ENCODE data around the gene HMGCS2.
"Not testable (repeated sequence)": the region's sequence is repeated elsewhere in the genome, so short reads cannot be mapped to it uniquely, and the experiment has no call there.

Gene HMGCS2

DNA sequence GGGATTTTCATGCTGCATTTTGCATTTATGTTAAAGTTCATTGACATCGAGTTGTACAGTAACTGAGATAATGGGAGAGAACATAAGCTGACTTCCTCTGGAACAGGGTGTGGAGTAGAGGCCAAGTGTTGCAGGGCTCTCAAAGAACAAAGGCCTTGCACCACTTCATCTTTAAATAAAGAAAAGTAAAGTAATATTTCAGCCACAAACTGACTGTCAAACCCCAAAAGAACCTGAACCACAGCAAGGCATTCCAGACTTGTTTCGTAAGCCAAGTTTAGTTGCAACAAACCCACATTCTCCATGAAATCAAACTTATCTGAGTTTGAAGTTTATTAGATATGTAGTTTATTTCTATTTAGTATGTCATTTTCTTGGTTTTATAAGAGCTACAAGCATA, 19.1 kb upstream of the HMGCS2 start:
- no peak for DNase-seq (ENCODE audit: low spot score)

- not testable (repeated sequence) for DNase-seq (ENCODE audit: low spot score)
Observed at GRCh38 chr1:119786473-119787050, 17.9 kb upstream of the HMGCS2 start.

GRCh38 chr1:119786046-119786445, 17.3 kb upstream of the HMGCS2 start:
- not testable (repeated sequence) for DNase-seq (ENCODE audit: low spot score)

DNA sequence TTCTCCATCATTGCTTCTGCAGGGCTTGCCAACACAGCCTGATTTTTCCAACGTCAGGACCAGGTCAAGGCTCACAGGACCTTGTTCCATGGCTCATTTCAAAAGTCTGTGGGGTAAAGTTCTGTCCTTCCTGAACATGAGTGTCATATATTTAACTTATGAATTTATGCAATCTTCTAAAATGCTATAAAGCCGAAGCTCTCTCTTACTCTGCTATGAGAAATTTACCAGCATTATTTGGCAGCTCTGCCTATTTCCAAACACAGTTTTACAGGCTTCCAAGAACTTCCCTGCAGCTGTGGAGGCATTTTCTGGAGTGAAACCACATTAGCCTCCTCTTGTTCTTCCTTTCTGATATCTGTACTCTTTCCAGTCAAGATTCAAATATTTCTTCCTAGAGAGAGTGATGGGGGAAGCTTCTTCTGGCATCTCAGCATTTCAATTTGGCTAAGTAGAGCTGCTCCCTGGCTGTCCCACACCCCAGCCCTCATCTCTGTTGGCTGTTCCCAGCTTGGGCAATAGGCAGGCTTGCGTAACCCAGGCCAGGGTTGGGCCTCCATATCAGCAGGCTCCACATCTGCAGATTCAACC, 15.6 kb upstream of the HMGCS2 start:
- DNase-seq (ENCODE audit: low spot score): no peak

GRCh38 chr1:119783354-119784185, 14.9 kb upstream of the HMGCS2 start:
- DNase-seq (ENCODE audit: low spot score): no peak

DNA sequence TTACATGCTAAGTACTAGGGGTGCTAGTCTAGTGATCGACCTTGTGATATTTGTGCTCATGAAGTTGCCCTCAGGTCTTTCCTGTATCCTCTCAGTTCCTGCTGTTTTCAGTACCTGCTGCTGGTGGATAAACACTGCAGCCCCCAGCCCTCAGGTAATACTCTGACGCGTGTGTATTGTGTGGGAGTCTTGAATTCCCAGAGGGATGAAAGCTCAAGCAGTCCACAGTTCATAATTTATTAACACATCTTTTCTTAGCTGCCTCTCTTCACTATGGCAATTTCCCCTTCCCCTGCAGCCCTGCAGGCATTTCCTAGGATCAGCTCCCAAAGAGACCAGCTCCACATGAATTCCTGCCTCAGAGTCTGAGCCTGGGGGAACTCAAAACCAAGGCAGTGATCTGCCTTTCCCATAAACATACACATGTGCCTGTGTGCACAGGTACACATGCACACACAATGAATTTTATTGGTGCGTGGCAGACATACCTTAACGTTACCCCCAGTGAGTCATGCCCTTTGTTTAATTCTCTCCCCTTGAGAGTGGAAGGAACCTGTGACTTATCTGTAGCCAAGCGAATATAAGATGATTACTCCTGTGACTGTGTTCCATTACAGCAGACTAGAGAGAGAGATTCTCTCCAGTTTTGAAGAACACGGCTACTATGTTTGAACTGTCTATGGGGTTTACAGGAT, 14.1 kb upstream of the HMGCS2 start:
- no peak for DNase-seq (ENCODE audit: low spot score)

DNA sequence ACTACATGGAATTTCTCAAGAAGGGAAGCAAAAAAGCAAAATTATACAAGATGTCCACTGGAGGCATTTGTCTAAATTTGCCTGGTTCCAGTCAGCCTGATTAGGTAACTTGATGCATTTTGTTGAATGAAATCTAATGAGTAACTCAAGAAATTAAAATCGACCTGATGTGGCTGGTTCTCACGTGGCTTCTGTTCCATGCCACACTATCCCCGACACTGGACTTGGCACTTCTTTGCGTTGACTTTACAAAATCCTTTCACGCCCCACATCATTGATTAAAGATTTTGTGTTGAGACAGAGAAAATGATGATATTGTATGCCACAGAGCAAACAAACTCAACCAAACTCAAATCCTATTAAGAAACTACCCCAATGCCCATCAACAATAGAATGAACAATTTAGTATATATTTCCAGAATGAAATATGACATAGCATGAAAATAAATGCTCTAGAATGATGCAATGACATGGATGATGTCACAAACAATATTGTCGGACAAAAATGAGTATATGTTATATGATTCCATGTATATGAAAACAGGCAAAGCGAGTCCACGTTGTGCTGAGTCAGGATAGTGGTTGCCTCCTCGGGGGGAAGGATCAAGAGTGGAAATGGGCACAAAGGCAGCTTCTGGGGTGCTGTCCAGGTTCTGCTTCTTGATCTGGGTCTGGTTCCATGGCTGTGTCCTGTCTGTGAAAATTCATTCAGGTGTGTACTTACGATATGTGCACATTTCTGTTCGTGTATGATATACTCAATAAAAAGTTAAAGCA, 12.9 kb upstream of the HMGCS2 start:
- DNase-seq (ENCODE audit: low spot score): no peak

DNA sequence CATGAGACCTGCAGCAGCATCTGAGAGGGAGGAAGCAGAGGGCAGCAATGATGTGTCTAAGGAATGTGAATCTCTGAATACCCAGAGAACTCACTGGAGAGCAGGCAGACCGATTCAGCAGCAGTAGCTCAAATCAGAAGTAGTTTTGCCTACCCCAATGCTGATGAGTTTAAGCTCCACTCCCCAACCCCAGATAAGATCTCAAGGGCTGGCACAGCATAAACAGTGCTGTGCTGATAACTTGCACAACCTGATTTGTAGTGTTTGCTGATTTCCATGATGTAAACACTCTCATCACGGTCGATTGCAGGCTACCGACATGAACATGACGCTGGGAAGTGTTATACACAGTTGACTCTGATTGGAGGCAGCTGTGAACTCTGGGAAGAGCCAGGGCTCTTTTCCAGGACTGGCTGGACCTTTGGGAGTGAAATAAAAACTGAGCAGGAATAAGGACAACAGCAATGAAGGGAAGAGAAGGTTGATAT, 11.2 kb upstream of the HMGCS2 start:
- DNase-seq (ENCODE audit: low spot score): no peak

- no peak for DNase-seq (ENCODE audit: low spot score)
Observed at GRCh38 chr1:119778886-119779560, 10.3 kb upstream of the HMGCS2 start.

DNA sequence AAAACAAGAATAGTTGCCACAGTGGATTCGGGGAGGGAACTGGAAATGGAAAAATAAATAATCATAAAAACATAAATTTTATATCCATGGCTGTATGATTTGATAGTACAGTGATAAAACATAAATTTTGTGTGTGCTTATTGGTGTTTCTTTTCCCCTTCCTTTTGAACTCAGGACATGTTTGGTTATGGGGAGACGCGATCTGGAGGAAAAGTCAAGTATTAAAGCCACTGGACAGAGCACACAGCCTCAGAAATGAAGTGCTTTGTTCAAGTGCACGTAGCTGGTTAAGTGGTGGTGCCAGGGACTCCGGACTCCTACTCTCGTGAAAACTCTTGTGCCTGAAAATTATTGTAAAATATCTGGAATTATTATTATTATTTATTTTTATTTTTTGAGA, 9.7 kb upstream of the HMGCS2 start:
- no peak for DNase-seq (ENCODE audit: low spot score)

GRCh38 chr1:119774746-119775490, 6.2 kb upstream of the HMGCS2 start:
- no peak for DNase-seq (ENCODE audit: low spot score)

DNA sequence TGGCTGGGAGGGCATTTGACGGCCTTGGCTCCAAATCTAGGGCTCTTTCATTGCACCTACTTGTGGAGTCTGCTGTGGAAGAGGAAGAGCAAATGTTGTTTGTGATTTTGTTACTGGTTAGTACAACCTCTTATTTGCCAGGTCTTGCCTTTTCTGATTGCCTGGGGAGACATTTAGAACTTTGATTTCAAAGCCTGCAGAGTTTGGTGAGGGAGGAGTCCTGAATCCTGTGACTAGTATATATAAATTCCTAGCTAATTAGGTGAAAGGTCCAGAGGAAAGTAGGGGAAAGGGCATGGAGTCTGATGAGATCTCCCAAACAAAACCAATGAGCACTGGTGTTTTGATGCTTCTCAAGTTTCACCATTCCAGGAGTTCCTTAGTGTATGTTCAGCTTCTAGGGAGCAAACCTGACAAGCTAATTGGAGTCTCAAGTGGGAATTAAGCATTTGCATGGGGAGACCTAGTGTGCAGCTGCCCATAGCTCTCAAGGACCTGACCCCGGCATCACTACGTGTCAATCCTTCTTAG, 5.1 kb upstream of the HMGCS2 start:
- DNase-seq (ENCODE audit: low spot score): no peak

GRCh38 chr1:119772298-119772697, 3.6 kb upstream of the HMGCS2 start:
- DNase-seq (ENCODE audit: low spot score): no peak

GRCh38 chr1:119771770-119772169, 3.1 kb upstream of the HMGCS2 start:
- DNase-seq (ENCODE audit: low spot score): no peak

DNA sequence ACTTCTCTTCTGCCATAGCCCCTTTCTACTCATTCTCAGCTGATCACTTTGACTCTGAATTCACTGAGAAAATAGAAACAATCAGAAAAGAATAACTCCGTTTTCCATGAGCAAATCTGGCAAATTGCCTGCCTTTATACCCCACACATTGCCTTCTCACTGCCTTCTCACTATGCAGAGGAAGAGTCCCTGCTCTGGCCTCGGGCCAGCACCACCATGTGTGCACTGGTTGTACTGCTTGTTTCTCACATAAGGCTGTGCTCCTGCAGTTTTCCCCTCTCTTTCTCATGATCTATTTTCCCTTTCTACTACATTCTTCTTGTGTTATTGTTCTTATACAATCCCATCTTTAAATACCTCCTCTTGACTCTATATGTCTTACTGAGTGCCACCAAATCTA, 2.3 kb upstream of the HMGCS2 start:
- DNase-seq (ENCODE audit: low spot score): no peak

DNA sequence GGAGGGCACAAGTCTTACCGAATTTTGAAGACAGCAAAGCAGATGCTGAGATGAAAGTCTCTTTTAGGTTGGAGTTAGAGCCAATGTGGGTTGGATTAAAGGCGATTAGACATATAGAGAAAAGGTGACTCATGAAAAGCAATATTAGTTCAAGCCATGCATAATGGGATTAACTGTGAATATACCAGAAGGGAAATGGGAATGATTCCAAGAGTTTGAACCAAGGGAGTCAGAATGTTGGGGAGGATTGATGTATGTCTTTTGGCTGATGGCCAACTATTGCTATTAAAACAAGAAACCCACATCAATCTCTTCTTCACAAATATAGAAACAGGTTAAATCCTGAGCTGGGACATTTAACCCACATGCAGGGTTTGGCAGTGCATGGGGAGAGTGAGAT, 1.2 kb downstream of the HMGCS2 start:
- no peak for DNase-seq (ENCODE audit: low spot score)

- DNase-seq (ENCODE audit: low spot score): peak; percentile 58
Observed at GRCh38 chr1:119766374-119766794, 2.3 kb downstream of the HMGCS2 start.

GRCh38 chr1:119764220-119764619, 4.5 kb downstream of the HMGCS2 start:
- DNase-seq (ENCODE audit: low spot score): no peak

DNA sequence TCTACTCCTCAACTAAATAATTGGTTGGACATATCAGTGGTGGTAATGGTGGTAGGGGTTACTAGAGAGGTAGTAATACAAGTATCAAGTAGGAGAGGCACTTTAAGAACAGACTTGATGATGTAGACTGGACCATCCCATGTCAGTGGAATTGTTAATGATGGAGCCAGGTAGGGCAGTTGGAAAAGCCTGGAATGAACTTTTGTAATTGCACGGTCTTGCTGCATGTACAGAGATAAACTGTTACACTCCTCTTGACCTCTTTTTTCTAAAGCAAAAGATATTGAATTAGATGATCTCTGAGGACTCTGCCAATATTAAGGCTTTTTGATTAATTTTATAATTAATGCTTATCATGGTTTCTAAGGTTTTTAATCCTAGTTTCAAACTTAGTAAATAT, 5.8 kb downstream of the HMGCS2 start:
- no peak for DNase-seq (ENCODE audit: low spot score)

- no peak for DNase-seq (ENCODE audit: low spot score)
Observed at GRCh38 chr1:119762409-119762808, 6.3 kb downstream of the HMGCS2 start.

Measured in globus pallidus (tissue), 1 donor.